Testis (tissue), 3 donors: ENCODE results near the gene IFIT1B. TPM values are rescaled to one million over a fixed set of nuclear protein-coding genes. Genes with fewer than 3 reads are reported as not detected.

Experiments used
- DNase-seq: peaks from one replicate; pipeline ENCODE4 v3.0.0-alpha.2; 2019
- H3K27ac ChIP-seq, 2 donors: fragments of 200-600 bp; sonication (generic); one replicate each; pipeline ENCODE4 v1.5.1; 2019
- H3K27me3 ChIP-seq: fragments of 200-600 bp; sonication (generic); one replicate; pipeline ENCODE4 v1.5.1; 2019
- H3K36me3 ChIP-seq: fragments of 200-600 bp; sonication (generic); one replicate; pipeline ENCODE4 v1.5.1; 2017; ENCODE audit warnings: low read depth; ENCODE audit errors: missing control alignments
- H3K4me1 ChIP-seq: fragments of 200-600 bp; sonication (generic); one replicate; pipeline ENCODE4 v1.5.1; 2019
- H3K4me3 ChIP-seq, 2 donors: fragments of 200-600 bp; sonication (generic); one replicate each; pipeline ENCODE4 v1.5.1; 2017 to 2019
- H3K9me3 ChIP-seq: fragments of 200-600 bp; sonication (generic); one replicate; pipeline ENCODE4 v1.5.1; 2017
- POLR2A ChIP-seq: fragments of 450-650 bp; IDR thresholded peaks from one replicate; pipeline ENCODE4 v1.6.1; 2017; ENCODE audit warnings: antibody characterized with exemption, mild to moderate bottlenecking, moderate library complexity
- WGBS, 2 donors: methylation state at CpG; one replicate each; pipeline ENCODE4 v1.1.5; 2018; 5-methylcytosine and 5-hydroxymethylcytosine counted together
- intact Hi-C: fragments of 100-400 bp; cut with DNase I; formaldehyde crosslinking; loops from one replicate; pipeline ENCODE4 v1.15.1; 2023; ENCODE audit warnings: low total_unique reads
- polyA plus RNA-seq: library from polyadenylated mRNA; stranded (reverse); fragments of 350-450 nt; fragmentation: Illumina TruSeq; extraction: RNeasy Lipid Tissue Mini Kit (QIAGEN cat#74804); gene quantifications from one replicate; pipeline ENCODE4 v1.2.3, GENCODE V29; 2014; ENCODE audit warnings: low read depth, low replicate concordance; ENCODE audit not compliant: insufficient read depth
- total RNA-seq, 2 donors: library from RNA; depleted of rRNA; stranded (reverse); fragments of >200 nt; gene quantifications; one replicate each; pipeline ENCODE4 v1.2.3, GENCODE V29; 2016
- TF ChIP-seq, protein P1 (sequence below), 3 experiments: fragments of 450-650 bp in 2 of 3; fragments of 200-600 bp in 1 of 3; sonication (generic) in 1 of 3; IDR thresholded peaks; one replicate each; pipeline ENCODE4 v1.5.1; 2016 to 2019; ENCODE audit warnings: antibody characterized with exemption in 3 of 3, mild to moderate bottlenecking in 2 of 3, moderate library complexity in 1 of 3

IFIT1B gene
- total and polyA plus RNA-seq, 3 donors from 2014 or later: not detected

DNA sequence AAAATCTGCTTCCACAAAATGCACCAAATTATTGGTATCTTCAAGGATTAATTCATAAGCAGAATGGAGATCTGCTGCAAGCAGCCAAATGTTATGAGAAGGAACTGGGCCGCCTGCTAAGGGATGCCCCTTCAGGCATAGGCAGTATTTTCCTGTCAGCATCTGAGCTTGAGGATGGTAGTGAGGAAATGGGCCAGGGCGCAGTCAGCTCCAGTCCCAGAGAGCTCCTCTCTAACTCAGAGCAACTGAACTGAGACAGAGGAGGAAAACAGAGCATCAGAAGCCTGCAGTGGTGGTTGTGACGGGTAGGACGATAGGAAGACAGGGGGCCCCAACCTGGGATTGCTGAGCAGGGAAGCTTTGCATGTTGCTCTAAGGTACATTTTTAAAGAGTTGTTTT is 38.0 kb upstream of the IFIT1B start:
- H3K4me3 ChIP-seq: no peak overlapping the region
- H3K9me3 ChIP-seq: no peaks in the 10 kb centered on the region
- intact Hi-C loops: no loop called here
- 93 to 97% methylated on average over 3 to 4 of the region's 4 CpGs for WGBS, 2 donors
- H3K36me3 ChIP-seq: no peaks in the 10 kb centered on the region
- TF ChIP-seq, protein P1, sequence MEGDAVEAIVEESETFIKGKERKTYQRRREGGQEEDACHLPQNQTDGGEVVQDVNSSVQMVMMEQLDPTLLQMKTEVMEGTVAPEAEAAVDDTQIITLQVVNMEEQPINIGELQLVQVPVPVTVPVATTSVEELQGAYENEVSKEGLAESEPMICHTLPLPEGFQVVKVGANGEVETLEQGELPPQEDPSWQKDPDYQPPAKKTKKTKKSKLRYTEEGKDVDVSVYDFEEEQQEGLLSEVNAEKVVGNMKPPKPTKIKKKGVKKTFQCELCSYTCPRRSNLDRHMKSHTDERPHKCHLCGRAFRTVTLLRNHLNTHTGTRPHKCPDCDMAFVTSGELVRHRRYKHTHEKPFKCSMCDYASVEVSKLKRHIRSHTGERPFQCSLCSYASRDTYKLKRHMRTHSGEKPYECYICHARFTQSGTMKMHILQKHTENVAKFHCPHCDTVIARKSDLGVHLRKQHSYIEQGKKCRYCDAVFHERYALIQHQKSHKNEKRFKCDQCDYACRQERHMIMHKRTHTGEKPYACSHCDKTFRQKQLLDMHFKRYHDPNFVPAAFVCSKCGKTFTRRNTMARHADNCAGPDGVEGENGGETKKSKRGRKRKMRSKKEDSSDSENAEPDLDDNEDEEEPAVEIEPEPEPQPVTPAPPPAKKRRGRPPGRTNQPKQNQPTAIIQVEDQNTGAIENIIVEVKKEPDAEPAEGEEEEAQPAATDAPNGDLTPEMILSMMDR (IDR thresholded peaks at IDR 0.05): no peak
- no peak for TF ChIP-seq POLR2A
- H3K27me3 ChIP-seq: no peaks in the 10 kb centered on the region
- no peak overlapping the region for H3K27ac ChIP-seq
- no peaks in the 10 kb centered on the region for H3K4me1 ChIP-seq
- DNase-seq: no peak

GRCh38 chr10:89341649-89342048 is 36.2 kb upstream of the IFIT1B start:
- WGBS, 2 donors: 94 to 95% methylated on average over 3 of the region's 3 CpGs
- no peaks in the 10 kb centered on the region for H3K27me3 ChIP-seq
- DNase-seq: no peak
- TF ChIP-seq POLR2A: no peak
- TF ChIP-seq, protein P1 (IDR thresholded peaks at IDR 0.05): no peak
- H3K36me3 ChIP-seq: no peaks in the 10 kb centered on the region
- H3K9me3 ChIP-seq: no peaks in the 10 kb centered on the region
- H3K4me1 ChIP-seq: no peaks in the 10 kb centered on the region
- no peak overlapping the region for H3K4me3 ChIP-seq
- no peak overlapping the region for H3K27ac ChIP-seq
- intact Hi-C loops: no loop called here

GRCh38 chr10:89342206-89342958 is 35.5 kb upstream of the IFIT1B start:
- 63 to 72% methylated on average over 3 of the region's 3 CpGs for WGBS, 2 donors
- no peak for TF ChIP-seq POLR2A
- TF ChIP-seq, protein P1 (IDR thresholded peaks at IDR 0.05): no peak
- Histone ChIP-seq H3K27ac (no peak overlapping the region), H3K36me3 (no peaks in the 10 kb centered on the region), H3K4me3 (no peak overlapping the region), H3K27me3 (no peaks in the 10 kb centered on the region), H3K4me1 (no peaks in the 10 kb centered on the region), H3K9me3 (no peaks in the 10 kb centered on the region)
- intact Hi-C loops: no loop called here
- peak; percentile 54 for DNase-seq

DNA sequence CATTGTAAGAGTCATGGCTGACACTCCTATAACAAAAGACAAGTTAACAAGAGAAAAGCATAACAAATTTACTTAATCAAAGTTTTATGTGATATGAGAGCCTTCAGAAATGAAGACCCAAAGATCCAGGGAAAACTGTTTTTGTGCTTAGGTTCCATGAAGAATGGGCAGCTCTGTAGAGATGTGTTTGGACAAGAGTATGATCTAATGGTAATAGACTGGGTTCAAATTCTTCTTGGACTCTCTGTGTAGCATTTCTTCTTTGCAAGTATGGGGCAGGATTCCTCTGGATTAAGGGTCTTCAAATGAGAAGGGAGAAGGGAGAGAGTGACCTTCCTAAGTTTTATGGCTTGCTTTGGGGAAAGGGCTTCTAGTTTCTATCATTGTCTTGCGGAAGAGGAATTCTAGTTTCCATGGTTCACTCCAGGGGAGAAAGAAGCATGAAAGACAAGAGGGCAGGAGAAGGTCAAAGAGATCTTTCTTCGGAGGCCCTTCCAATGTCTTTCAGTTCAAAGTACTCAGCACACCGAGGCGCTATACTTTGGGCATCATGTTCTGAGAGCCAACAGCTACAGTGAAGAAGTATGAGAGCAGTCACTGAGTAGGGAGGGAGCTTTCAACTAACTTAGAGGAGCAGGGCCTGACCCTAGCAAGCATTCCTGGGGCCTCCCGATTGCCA is 34.6 kb upstream of the IFIT1B start:
- no peak for DNase-seq
- Histone ChIP-seq H3K27me3 (no peaks in the 10 kb centered on the region), H3K4me1 (no peaks in the 10 kb centered on the region), H3K4me3 (no peak overlapping the region), H3K9me3 (no peaks in the 10 kb centered on the region), H3K27ac (no peak overlapping the region), H3K36me3 (no peaks in the 10 kb centered on the region)
- intact Hi-C loops: no loop called here
- WGBS, 2 donors: 81 to 87% methylated on average over 5 of the region's 5 CpGs
- TF ChIP-seq, protein P1 (IDR thresholded peaks at IDR 0.05): no peak
- no peak for TF ChIP-seq POLR2A
